HepG2 (cell line): Measurements from ENCODE around the gene NAB1. TPM values are rescaled to one million over a fixed set of nuclear protein-coding genes. Genes with fewer than 3 reads are reported as not detected.
A peak's percentile ranks its signal among the peaks of the same experiment; 100 is the strongest.

Experiments
- ARID5B ChIP-seq: IDR thresholded peaks from 2 replicates; pipeline ENCODE4 v1.4.0; 2020; ENCODE audit warnings: mild to moderate bottlenecking, missing genetic modification reagents
- FOXC1 ChIP-seq: sonication (generic); formaldehyde crosslinking; IDR thresholded peaks from 2 replicates; pipeline ENCODE4 v1.8.0; 2022; ENCODE audit warnings: mild to moderate bottlenecking, missing genetic modification reagents, borderline replicate concordance
- JARID2 ChIP-seq: sonication (generic); formaldehyde crosslinking; IDR thresholded peaks from 2 replicates; pipeline ENCODE4 v1.8.1; 2023; ENCODE audit warnings: missing genetic modification reagents, inconsistent platforms; ENCODE audit not compliant: insufficient replicate concordance
- JDP2 ChIP-seq: sonication (generic); formaldehyde crosslinking; IDR thresholded peaks from 2 replicates; pipeline ENCODE4 v1.8.1; 2022; ENCODE audit warnings: missing genetic modification reagents, borderline replicate concordance
- MED13 ChIP-seq: sonication (generic); formaldehyde crosslinking; IDR thresholded peaks from 2 replicates; pipeline ENCODE4 v1.5.0; 2020; ENCODE audit warnings: missing genetic modification reagents
- MED8 ChIP-seq: sonication (generic); formaldehyde crosslinking; IDR thresholded peaks from 2 replicates; pipeline ENCODE4 v1.8.1; 2023; ENCODE audit warnings: mild to moderate bottlenecking, missing genetic modification reagents; ENCODE audit not compliant: insufficient replicate concordance
- NFYC ChIP-seq: IDR thresholded peaks from 2 replicates; pipeline ENCODE4 v1.6.1; 2016; ENCODE audit warnings: missing genetic modification reagents, missing compliant biosample characterization
- PAXIP1 ChIP-seq: sonication (generic); formaldehyde crosslinking; conservative IDR thresholded peaks from 2 replicates; pipeline ENCODE4 v1.4.0; 2020; ENCODE audit warnings: mild to moderate bottlenecking, missing genetic modification reagents, moderate library complexity
- RFX1 ChIP-seq: fragments of 450-650 bp; IDR thresholded peaks from 2 replicates; pipeline ENCODE4 v1.6.1; 2017
- ZBTB40 ChIP-seq, 2 experiments: fragments of 450-650 bp in 1 of 2; sonication (generic) in 1 of 2; formaldehyde crosslinking in 1 of 2; IDR thresholded peaks; 2 replicates each; pipeline versions ENCODE4 v1.6.1 to v1.8.0; 2016 to 2022; ENCODE audit warnings: antibody characterized with exemption in 1 of 2, mild to moderate bottlenecking in 1 of 2, missing genetic modification reagents in 1 of 2
- ZNF205 ChIP-seq: IDR thresholded peaks from 2 replicates; pipeline ENCODE4 v1.6.1; 2018; ENCODE audit warnings: missing biosample characterization, missing genetic modification reagents
- ZNF296 ChIP-seq: sonication (generic); formaldehyde crosslinking; conservative IDR thresholded peaks from 2 replicates; pipeline ENCODE4 v1.5.0; 2020; ENCODE audit warnings: mild to moderate bottlenecking, missing genetic modification reagents
- ZNF343 ChIP-seq: sonication (generic); formaldehyde crosslinking; IDR thresholded peaks from 2 replicates; pipeline ENCODE4 v1.4.0; 2020; ENCODE audit warnings: mild to moderate bottlenecking, missing genetic modification reagents
- polyA plus RNA-seq, 8 experiments: library from polyadenylated mRNA; depleted of rRNA in 3 of 8; stranded (reverse) in 7 of 8; unstranded in 1 of 8; fragments of >200 nt; fragmentation: Illumina TruSeq in 4 of 8; extraction: Trizol in 4 of 8; gene quantifications; 2 replicates each; pipeline versions ENCODE4 v1.2.1 to v1.2.3, GENCODE V29; 2011 to 2016; ENCODE audit warnings: low read depth in 4 of 8, missing spikeins in 1 of 8, mixed read lengths in 1 of 8; ENCODE audit not compliant: insufficient read depth in 1 of 8
- total RNA-seq, 5 experiments: library from RNA; depleted of rRNA; stranded (reverse); fragments of >200 nt; fragmentation: Illumina TruSeq; extraction: Trizol; gene quantifications; 2 replicates each; pipeline ENCODE4 v1.2.3, GENCODE V29; 2016; ENCODE audit warnings: low read depth in 1 of 5

Gene NAB1
- total and polyA plus RNA-seq, 2 of the 13 experiments (the other 11 are each of a cell fraction or from before 2014, with no cell fraction given), result 24.5 to 46.0 TPM

DNA sequence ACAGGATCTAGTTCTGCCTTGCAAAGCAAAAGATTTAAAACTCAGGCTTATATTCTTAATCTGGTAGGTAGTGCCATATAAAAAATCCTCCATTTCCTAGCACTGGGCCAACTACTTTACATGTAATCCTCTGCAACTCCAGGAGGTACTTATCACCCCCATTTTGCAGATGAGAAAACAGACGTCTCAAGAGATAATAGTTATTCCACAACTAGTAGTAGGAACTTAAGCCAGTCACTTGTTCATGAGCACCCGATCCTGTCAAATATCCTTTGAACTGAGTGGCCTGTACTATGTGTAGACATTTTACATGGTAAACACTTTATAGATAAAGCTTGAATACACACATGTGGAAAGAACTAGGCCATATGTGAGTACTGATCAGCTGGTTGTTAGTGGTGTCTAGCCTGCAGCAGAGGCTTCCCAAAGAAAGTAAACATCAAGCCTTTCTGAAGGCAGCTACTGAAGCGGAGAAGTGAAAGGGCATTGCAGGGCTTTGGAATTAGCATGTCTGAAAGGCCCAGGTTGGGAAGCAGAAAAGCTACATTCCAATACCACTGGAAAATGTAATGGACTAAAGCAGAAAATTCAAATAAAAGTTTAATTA, 48.0 kb downstream of the NAB1 start (continued):
- no peak for TF ChIP-seq ZNF296 (CRISPR knock-in tag)
- peak; percentile 40; the same call in 1 of the 2 replicates for TF ChIP-seq ARID5B (CRISPR knock-in tag)
- no peak for TF ChIP-seq RFX1
- 0 out of 2 replicates have a peak, but pooled peaks have one; percentile 22 for TF ChIP-seq ZBTB40 (IDR thresholded peaks at IDR 0.05)
- TF ChIP-seq ZBTB40 (CRISPR knock-in tag; IDR thresholded peaks at IDR 0.05), result no peak; the same call in 1 of the 2 replicates
- no peak for TF ChIP-seq ZNF205
- no peak for TF ChIP-seq JARID2 (CRISPR knock-in tag)
- TF ChIP-seq JDP2 (CRISPR knock-in tag), result no peak
- no peak for TF ChIP-seq FOXC1
- no peak for TF ChIP-seq MED8 (CRISPR knock-in tag)
- TF ChIP-seq MED13 (CRISPR knock-in tag), result no peak
- TF ChIP-seq NFYC (CRISPR knock-in tag), result no peak
- TF ChIP-seq PAXIP1 (CRISPR knock-in tag), result peak; percentile 49
- TF ChIP-seq ZNF343 (CRISPR knock-in tag), result no peak
